GM21423 (cell line): ENCODE data around the gene MGMT.

Source experiments
- ATAC-seq: cut with Tn5 transposase; IDR thresholded peaks from one replicate; pipeline ENCODE4 v1.9.1; 2021; ENCODE audit warnings: mild to moderate bottlenecking, moderate library complexity; ENCODE audit not compliant: unreplicated experiment

MGMT gene

DNA sequence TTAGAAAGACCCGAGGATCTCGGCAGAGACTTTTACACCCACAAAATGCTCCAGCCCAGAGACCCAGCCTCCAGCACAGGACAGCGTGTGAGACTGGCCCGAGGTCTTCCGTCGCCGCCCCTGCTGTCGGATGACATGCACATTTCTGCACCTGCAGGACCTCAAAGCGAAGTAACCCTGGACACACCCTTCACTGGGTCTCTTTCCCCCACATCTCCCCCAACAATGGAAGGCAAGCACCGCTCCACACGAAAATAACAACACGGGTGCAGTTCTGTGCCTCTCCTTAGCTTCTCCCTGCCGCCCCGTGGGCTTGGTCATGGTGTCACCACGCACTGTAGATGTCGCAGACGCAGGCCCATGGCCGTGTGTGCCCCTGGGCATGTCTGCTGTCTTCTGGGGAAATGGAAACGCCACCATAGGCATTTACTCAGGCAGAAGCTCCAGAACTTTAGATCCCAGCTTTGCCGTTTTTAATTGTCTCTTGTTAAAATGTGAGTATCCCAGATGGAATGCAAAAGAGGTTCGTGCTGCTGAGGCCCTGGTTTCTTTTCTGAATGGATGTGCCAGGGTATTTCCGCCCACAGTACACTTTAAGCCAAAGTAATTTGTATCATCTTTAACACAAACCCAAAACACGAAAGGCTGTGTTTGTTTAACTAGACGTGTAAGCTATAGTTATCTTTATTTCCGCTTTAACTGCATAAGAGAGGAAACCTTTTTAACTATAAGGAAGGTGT is 237.9 kb downstream of the MGMT start:
- ATAC-seq, result no peak

DNA sequence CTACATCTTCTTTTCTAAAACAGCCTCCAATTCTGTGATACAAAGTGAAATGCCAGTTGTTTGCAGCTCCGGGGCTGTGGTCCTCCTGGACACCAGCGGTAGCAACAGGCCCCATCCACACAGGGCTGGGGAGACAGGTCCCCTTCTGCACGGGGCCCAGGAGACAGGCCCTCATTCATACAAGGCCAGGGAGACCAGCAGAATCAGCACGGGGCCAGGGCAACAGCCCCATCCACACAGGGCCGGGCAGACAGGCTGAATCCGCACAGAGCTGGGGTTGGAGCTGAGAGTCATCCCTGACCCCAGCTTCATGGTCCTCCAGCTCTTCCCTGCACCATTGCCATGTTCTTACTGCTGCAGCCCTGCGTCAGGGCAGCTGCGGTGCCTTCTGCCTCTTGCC is 238.6 kb downstream of the MGMT start:
- ATAC-seq, result no peak

DNA sequence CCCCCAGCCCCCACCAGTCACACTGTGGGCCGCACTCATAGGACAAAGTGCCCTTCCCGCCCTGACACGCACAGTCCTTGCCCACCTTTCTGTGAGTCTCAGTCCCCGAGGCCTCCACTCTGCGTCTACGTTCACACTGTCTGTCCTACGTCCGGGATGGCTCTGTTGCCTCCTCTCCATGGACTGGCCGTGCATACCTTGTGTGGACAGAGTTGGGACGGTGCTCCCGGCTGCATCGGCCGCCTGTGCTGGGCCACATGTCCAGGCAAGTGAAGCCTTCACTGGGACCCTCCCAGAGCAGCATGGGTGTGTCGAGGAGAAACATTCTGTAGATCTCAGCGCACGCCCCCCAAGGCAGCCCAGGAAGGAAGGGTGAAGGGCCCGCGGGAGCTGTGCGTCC is 239.0 kb downstream of the MGMT start:
- ATAC-seq, result no peak

DNA sequence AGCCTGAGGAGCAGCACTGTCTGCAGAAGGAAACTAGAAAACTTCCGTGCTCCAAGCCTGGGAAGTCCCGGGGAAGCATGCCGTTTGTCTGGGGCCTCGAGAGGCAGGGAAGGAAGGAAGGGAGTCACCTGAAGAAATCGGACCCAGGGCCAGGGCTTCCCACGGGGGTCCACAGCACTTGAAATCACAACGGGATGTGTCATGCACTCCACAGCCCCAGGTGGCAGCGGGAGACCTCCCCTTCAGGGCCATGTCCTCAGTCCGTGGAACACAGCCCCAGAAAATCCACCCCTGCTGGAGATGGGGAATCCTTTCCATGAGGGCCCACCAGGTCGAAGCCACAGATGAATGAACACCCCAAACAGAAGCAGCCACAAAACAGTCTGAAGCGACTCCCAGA is 239.5 kb downstream of the MGMT start:
- ATAC-seq, result no peak

DNA sequence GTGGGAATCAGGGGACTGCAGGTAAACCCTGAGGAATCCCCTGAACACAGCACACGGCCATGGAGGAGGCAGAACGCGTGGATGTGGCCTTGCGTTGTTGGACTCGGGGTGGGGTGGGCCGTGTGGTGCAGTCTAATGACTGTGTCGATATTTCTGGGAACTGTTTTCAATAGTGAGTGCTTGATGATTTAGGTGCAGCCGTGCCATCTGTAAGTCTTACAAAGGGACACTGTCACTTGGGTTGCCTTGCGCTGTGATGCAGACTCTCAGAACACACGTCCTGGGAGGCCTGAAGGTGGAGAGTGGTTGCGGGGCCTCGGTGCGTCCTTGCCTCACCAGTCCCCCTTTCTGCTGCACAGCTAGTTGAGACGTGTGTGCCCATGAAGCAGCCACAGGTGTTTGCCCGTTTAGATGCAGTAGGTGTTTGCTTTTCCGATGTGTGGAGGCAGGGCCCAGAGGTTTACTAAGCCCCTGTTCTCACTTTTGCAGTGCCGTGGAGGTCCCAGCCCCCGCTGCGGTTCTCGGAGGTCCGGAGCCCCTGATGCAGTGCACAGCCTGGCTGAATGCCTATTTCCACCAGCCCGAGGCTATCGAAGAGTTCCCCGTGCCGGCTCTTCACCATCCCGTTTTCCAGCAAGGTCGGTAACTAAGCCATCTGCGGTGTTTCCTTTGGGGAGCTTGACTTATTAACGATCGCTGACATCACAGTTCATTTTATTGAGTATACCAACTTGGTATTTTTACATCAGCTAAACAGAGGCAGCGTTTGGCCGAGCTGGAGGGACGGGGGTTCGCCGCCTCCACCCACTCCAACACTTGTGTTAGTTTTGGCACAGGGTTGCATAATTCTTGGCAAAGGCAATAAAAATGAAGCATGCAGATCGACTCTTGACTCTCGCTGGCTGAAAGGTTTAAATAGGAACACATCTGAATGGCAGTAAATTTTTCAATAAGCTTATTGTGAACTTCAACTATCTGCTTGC is 240.7 kb downstream of the MGMT start:
- no peak for ATAC-seq

DNA sequence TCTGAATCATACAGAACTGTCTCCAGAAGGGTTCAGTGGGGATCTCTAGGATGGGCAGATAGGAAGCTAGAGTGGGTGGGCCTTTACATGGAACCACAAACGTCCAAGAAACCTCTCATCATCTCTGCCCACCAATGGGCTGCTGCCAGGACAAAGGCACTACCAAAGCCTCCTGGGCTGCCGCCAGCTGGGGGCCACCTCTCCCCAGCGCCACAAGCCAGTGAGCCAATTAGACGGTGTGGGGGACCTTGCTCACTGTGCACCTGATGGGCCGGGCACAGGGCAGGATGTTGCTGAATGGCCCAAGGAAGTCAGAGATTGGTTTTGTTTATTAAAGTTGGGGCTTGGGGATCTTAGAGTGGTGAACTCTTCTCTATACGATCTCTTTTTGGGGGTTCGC is 242.1 kb downstream of the MGMT start:
- no peak for ATAC-seq

DNA sequence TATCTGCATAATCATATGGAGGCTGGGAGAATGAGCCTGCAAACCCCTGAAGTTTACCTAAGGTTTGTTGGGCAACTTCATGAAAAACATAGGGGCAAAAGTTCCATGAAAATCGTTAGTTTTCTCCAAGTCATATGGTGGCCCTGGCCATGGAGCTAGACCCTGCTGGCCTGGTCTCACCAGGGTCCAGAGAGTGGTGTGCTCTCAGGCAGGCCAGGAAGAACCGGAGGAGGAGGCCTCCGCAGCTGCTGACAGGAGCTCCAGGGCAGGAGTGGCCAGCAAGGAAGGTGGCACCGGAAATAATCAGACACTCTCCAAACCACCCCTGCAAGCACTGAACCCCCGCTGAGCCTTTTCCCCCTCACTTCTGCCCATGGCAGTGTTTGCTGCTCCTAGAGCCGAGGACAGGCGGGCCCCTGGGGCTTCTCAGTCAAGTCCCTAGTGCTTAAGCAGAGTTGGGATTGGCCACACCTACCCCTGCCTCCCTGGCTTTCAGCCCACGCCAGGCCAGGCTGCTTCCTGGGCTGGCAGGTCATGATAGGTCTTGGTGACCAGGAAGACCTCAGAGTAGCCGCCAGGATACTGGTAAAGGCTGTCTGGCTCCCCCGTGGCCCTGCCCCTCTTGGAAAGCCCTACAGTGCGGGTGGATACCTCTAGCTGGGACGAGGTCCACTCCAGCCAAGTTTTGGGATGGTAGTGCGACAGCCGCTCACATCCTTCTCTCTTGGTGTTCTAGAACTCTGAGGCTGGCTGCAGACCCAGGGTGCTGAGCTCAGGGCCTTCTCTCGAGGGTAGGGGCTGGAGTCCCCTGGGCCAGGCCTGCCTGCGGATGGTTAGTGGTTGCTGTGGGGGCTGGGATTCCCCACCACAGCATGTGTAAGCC is 242.8 kb downstream of the MGMT start:
- ATAC-seq, result no peak

DNA sequence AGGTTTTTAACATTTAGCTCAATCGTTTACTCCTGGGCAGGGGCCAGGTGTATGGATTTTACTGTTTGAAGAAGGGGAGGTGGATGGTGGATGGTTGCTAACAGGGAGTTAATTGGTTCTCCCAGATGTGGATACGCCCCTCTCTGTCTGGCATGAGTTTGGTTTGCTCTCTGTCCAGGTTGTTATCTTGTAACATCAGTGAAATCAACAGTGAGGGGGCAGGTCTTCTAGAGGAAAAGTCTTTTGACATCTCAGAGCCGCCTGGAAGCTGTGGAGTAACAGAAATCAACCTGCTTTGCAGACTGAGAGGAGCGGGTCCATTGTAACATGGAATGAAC is 243.4 kb downstream of the MGMT start:
- ATAC-seq, result no peak

DNA sequence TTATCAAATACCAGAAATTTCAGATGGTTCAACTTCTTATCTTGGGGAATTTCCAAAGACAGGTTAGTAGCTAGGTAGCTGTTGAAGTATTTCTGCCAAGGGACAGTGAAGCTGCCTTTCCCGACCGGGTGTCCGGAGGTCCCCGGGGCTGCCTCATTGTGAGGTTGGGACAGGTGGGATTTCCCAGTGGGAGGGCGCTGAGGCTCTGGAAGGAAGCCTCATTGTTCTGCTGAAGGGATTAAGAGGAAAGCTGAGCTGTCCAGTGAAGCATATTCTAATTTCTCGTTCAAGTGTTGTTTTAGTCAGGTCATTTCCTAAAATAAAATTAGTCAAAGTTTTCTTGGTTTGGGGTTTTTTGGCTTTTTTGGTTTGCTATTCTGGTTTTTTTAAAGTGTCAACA is 244.2 kb downstream of the MGMT start:
- ATAC-seq, result no peak

DNA sequence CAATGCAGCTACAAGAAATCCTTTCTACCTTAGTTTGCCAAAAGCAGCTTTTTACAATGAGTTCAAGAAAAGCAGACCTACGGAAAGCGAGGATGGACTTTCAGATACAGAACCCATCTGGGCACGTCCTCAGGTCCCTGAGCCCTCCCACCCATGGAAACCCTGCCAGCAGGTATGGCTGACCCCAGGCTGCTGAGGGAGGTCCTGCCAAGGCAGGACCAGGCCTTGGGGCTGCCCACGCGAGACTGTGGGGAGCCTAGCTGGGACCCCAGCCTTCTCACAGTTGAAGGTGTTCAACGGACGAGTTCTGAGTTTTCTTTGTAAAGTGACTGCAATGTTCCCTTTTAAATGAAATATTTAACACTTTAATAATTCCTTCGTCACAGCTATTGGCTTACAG is 245.0 kb downstream of the MGMT start:
- ATAC-seq, result no peak

DNA sequence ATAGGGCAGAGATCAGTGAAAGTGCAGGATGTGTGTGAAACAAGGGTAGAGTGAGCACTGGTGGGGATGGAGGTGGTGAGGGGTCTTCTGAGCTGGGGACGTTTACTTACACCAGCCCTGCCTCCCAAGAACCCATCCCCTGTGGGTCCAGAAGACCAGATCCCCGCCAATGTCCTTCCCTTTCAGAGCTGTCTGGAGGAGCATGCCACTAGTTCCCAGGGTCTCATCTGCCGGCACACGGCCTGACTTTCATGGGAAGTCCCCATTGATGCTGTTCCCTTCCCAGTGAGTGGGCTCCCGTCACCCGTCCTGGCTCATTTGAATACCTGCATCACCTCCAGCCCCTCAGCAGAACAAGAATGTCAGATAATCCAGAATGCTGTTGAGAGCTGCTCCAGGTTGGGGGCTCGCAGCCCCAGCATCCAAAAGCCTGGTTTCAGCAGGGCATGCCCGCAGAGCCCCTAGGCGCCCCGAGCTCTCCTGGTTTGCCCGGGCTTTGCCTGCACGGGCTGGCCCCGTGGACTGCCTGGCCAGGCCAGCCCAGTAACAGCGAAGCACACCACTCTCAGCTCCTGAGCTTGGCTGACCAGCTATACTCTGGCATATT is 246.7 kb downstream of the MGMT start:
- ATAC-seq, result no peak

DNA sequence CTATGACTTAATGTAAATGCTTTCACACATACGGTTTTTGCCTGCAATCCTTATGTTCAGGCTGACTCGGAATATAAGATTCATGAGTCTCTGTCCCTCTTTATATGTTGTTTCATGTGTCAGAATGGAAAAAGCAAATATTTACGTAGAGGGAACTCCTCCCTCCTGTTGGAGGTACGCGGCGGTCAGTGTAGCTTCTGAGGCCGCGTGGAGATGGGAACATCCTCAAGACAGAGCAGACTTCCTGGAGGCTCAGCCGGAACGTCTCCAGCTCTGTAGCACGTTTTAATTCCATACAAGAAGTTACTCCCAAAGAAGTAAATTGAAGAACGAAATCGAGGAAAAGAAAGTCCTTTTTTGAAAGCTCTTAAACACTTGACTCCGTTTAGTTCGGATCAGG is 248.8 kb downstream of the MGMT start:
- no peak for ATAC-seq

DNA sequence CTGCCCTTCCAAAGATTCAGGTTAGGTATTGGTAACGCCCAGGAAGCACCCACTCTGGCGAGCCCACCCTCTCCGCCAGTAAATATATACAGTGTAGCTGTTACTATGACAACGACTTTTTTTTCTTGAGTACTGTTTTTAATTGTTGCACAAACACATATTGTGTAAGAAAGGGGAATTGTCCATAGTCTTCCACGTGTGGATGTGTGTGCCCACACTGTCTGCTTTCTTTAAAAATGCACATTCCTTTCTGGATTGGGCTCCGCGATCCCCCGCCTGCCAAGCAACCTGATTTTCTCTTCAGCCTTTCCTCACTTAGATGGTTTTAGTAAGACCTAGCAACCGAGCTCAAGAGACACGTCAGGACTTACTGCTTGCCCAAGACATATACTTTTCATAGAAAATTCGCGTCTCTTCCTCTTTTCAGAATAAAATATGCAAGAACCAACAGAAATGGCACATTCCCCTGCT is 249.2 kb downstream of the MGMT start:
- no peak for ATAC-seq

DNA sequence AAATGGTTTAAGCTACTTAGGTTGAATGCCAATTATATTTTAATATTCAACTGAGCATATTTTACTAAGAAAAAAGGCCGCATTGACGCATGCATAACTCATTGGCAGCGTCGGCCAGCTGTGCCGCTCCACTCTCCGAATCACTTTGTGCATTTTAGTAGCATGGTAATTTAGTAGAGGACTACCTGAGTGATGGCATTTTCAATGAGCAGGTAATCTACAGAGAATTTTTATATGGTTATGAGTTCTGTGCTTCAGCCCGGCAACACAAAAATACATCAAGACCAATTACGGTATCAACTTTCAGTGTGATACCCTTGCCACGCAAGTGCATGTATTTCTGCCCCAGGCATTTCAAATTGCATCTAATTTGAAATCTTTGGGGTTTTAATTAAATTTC is 249.8 kb downstream of the MGMT start:
- no peak for ATAC-seq

DNA sequence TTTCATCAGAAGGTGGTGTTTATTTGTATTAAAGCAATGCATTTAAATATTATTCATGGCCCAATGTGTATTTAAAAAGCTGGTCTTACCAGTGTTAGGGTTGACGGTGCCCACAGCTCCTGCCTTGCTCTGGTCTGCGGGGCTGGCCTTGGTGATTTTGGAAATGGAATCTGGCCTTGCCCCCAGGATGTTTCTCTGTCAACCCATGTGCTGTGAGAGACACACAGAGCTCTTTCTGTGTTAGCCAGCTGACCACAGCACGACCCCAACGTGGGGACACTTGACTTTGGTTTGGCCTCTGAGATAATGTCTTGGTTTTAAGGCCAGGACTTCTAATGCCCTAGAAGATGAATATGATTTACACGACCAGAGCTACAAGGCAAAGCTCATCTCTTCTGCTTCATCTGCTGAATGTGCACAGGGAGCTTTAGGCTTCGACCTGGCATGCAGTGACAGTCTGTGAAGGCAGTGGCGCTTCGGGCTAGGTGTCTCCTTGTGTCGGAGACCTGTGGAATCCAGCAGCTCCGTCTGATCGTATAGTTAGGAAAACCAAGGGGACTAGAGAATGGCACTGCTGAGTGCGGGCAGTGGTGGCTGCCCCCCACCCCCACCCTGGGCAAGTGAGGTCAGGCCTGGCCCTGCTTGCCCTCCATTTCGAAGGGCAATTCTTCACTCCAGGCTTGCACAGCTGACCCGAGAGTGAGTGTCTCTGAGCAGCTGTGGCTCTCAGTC is 250.9 kb downstream of the MGMT start:
- no peak for ATAC-seq

DNA sequence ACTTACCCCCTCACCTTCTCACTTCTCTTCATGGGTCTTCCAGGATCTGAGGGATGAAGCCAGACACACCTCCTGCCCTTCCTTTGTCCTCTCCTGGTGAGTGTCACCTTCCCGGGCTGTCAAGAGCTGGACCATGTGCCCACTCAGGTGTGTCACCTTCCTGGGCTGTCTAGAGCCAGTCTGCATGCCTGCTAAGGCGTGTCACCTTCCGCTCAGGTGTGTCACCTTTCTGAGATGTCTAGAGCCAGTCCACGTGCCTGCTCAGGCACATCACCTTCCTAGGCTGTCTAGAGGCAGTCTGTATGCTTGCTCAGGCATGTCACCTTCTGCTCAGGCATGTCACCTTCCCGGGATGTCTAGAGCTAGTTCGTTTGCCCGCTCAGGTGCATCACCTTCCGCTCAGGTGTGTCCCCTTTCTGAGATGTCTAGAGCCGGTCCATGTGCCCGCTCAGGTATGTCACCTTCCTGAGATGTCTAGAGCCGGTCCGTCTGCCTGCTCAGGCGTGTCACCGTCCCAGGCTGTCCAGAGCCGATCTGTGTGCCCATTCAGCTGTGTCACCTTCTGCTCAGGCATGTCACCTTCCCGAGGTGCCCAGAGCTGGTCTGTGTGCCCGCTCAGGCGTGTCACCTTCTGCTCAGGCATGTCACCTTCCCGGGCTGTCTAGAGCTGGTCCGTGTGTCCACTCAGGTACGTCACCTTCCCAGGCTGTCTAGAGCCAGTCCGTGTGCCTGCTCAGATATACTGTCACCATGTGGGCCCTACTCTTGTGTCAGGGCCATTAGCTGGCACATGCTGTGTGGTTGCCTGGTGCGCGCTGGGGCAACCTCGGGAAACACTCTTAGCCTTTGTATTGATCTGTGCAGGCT is 251.7 kb downstream of the MGMT start:
- ATAC-seq, result no peak

DNA sequence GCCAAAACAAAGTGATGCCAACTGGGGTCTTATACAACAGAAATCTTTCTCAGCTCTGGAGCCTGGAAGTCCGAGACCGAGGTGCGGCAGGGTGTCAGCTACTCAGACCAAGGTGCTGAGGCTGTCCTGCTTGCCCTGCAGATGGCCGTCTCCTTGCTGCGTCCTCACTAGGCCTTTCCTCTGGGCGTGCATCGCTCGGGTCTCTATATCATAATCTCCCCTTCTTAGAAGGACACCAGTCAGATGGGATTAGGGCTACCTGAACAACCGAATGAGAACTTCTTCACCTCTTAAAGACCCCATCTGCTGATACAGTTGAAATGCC is 252.3 kb downstream of the MGMT start:
- ATAC-seq, result no peak

DNA sequence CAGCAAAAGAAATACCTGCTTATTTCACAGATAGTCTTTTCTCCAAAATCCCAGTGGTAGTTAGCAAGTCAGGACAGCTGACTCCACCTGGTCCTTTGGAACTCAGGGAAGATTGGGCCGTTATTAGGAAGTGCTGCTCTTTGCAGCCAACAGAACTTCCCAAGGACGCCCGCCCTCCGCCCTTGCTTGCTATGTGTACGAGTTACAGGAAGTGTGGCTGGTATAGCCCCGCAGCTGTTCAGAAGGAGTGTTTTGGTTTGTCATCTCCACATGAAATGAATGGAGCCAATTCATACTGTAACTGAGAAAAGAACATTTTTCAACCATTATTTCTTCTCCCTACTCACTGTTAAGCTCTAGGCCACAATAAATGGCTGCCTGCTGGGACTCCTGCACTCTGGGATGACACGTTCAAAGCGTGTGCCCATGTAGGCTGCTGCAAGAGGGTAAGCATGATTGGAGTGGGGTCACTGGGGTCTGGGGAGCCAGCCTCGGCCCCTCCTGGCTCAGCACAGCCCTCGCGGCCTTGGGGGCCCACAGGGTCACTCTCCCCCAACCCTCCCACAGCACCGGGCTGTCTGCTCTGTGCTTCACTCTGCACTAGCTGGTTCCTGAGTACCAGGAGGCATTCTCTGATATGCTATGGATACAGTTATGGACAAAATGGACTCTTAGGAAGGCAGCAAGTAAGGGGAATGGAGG is 253.0 kb downstream of the MGMT start:
- ATAC-seq, result no peak

DNA sequence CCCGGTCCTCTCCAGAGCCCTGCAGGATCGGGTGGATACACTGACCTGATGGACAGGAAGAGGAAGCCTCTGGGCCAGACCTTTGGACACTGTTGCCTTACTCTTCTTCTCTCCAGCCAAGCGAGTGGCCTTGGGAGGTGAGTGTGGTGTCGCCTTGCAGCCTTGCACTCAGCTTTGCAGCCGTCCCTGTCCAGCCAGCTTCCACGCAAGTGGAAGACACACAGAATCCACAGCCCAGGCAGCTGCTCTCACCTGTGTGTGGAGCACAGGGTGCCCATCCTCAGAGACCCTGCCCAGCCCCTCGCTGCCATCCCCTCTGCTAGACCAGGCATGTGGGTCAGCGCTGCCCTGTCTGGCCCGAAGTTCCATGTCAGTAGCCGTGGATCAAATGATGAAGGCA is 258.0 kb downstream of the MGMT start:
- no peak for ATAC-seq
